ENCODE data around the gene ADARB2. TPM values are rescaled to one million over a fixed set of nuclear protein-coding genes. Genes with fewer than 3 reads are reported as not detected.

Gene ADARB2
- total and polyA plus RNA-seq, 3 experiments from 2014 or later = not detected

GRCh38 chr10:1690086-1690485, 47.2 kb downstream of the ADARB2 start:
- no peaks in the 10 kb centered on the region for H3K36me3 Mint-ChIP-seq
- Histone ChIP-seq H3K36me3 (ENCODE audit: insufficient read depth, low read length) (no peaks in the 10 kb centered on the region), H3K9me3 (ENCODE audit: low read length) (no peaks in the 10 kb centered on the region), H3K4me3 (ENCODE audit: low read length) (no peak overlapping the region), H3K27me3 (ENCODE audit: insufficient read depth, low read length, poor library complexity, severe bottlenecking) (no peaks in the 10 kb centered on the region), H3K4me1 (ENCODE audit: insufficient read depth, low read length) (no peaks in the 10 kb centered on the region), H3K27ac (ENCODE audit: low read depth, low read length) (no peak overlapping the region)
- H3K27ac Mint-ChIP-seq = peak overlapping the region in 1 of 8 donors; percentile 74
- H3K4me3 Mint-ChIP-seq = no peak overlapping the region
- ChIA-PET CTCF (no interaction called here), POLR2A (no interaction called here)
- no peak for DNase-seq
- H3K27me3 Mint-ChIP-seq = peaks cover 6 to 18% of the 10 kb centered on the region in 2 donors
- no peaks in the 10 kb centered on the region for H3K9me3 Mint-ChIP-seq
- no peaks in the 10 kb centered on the region for H3K4me1 Mint-ChIP-seq

DNA sequence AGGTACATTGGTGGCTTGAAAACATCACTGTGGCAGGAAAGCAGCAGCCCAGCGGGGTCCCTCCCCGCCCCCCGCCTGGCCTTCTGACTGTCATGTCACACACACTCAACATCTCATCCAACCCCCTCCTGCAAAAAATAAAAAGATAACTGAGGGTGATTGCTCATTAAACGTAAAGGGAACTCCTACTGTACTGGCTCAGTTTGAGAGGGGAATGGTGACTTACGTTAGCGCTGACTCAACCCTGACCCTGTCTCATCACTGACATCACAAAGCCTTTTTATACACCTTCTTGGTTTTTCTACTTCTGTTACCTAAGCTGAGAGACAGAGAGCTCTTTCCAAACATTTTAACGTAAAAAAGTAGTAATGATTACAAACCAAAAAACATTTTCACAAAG, 48.8 kb downstream of the ADARB2 start:
- DNase-seq = no peak
- H3K27ac Mint-ChIP-seq = no peak overlapping the region
- Histone ChIP-seq H3K4me1 (ENCODE audit: insufficient read depth, low read length) (no peaks in the 10 kb centered on the region), H3K4me3 (ENCODE audit: low read length) (no peak overlapping the region), H3K9me3 (ENCODE audit: low read length) (no peaks in the 10 kb centered on the region), H3K36me3 (ENCODE audit: insufficient read depth, low read length) (no peaks in the 10 kb centered on the region), H3K27me3 (ENCODE audit: insufficient read depth, low read length, poor library complexity, severe bottlenecking) (no peaks in the 10 kb centered on the region), H3K27ac (ENCODE audit: low read depth, low read length) (no peak overlapping the region)
- H3K9me3 Mint-ChIP-seq = peaks cover 0 to 2% (median 0%) of the 10 kb centered on the region in 5 donors
- no peaks in the 10 kb centered on the region for H3K36me3 Mint-ChIP-seq
- CTCF ChIA-PET = no interaction called here
- no peaks in the 10 kb centered on the region for H3K4me1 Mint-ChIP-seq
- no peak overlapping the region for H3K4me3 Mint-ChIP-seq
- POLR2A ChIA-PET = no interaction called here
- peaks cover 6 to 18% of the 10 kb centered on the region in 2 donors for H3K27me3 Mint-ChIP-seq

DNA sequence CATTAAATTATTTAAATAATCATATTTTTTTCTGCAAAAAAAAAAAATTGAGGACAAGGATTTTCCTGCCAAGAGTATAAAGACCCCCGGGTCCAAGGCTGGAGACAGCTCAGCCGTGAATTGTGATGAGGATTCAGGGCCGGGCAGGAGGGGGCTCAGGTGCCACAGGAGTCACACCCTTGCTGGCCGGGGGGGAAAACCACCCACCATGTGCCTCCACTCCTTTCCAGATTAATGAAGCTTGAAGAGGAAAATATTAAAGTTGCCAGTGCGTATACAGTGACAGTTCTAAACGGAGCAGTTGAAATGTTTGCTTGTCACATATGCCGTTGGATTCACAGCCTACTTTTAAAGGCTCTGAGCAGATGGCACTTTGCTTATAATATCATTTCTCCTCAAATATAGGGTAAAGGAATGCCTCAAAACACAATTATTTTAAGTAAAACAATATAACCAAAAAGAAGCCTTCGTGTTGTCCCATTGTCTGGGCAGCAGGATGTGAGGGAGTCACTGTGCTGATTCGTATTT, 49.6 kb downstream of the ADARB2 start:
- CTCF ChIA-PET = no interaction called here

DNA sequence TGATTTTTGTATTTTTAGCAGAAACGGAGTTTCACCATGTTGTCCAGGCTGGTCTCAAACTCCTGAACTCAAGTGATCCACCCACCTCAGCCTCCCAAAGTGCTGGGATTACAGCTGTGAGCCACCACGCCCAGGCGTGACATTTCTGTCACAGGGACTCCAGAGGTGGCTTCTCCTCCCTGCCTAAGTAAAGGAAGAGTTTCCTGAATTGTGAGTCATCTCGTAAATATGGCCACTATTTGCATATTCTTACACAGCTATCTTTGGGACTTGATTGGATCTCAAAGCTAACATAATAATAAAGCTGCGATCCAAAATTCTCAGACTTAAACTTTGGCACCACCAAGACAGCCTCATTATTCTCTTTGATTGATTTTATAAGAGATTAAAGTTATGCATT, 50.1 kb downstream of the ADARB2 start:
- H3K36me3 Mint-ChIP-seq = no peaks in the 10 kb centered on the region
- ChIA-PET CTCF (no interaction called here), POLR2A (no interaction called here)
- Histone ChIP-seq H3K36me3 (ENCODE audit: insufficient read depth, low read length) (no peaks in the 10 kb centered on the region), H3K4me3 (ENCODE audit: low read length) (no peak overlapping the region), H3K4me1 (ENCODE audit: insufficient read depth, low read length) (no peaks in the 10 kb centered on the region), H3K9me3 (ENCODE audit: low read length) (no peaks in the 10 kb centered on the region), H3K27me3 (ENCODE audit: insufficient read depth, low read length, poor library complexity, severe bottlenecking) (no peaks in the 10 kb centered on the region), H3K27ac (ENCODE audit: low read depth, low read length) (no peak overlapping the region)
- no peak overlapping the region for H3K27ac Mint-ChIP-seq
- H3K27me3 Mint-ChIP-seq = peaks cover 6 to 18% of the 10 kb centered on the region in 2 donors
- H3K4me1 Mint-ChIP-seq = no peaks in the 10 kb centered on the region
- no peak overlapping the region for H3K4me3 Mint-ChIP-seq
- DNase-seq = no peak
- H3K9me3 Mint-ChIP-seq = peaks cover 0 to 2% (median 0%) of the 10 kb centered on the region in 5 donors

More for the DNA sequence above, 49.6 kb downstream of the ADARB2 start:
- Histone ChIP-seq H3K36me3 (ENCODE audit: insufficient read depth, low read length) (no peaks in the 10 kb centered on the region), H3K27ac (ENCODE audit: low read depth, low read length) (no peak overlapping the region), H3K4me3 (ENCODE audit: low read length) (no peak overlapping the region), H3K27me3 (ENCODE audit: insufficient read depth, low read length, poor library complexity, severe bottlenecking) (no peaks in the 10 kb centered on the region), H3K4me1 (ENCODE audit: insufficient read depth, low read length) (no peaks in the 10 kb centered on the region), H3K9me3 (ENCODE audit: low read length) (no peaks in the 10 kb centered on the region)
- no peak for DNase-seq
- peaks cover 6 to 18% of the 10 kb centered on the region in 2 donors for H3K27me3 Mint-ChIP-seq
- H3K9me3 Mint-ChIP-seq = peaks cover 0 to 2% (median 0%) of the 10 kb centered on the region in 5 donors
- H3K27ac Mint-ChIP-seq = no peak overlapping the region
- no peaks in the 10 kb centered on the region for H3K36me3 Mint-ChIP-seq
- no peaks in the 10 kb centered on the region for H3K4me1 Mint-ChIP-seq
- POLR2A ChIA-PET = no interaction called here
- no peak overlapping the region for H3K4me3 Mint-ChIP-seq

GRCh38 chr10:1686491-1686749, 50.9 kb downstream of the ADARB2 start:
- Histone ChIP-seq H3K4me1 (ENCODE audit: insufficient read depth, low read length) (no peaks in the 10 kb centered on the region), H3K9me3 (ENCODE audit: low read length) (no peaks in the 10 kb centered on the region), H3K4me3 (ENCODE audit: low read length) (no peak overlapping the region), H3K36me3 (ENCODE audit: insufficient read depth, low read length) (no peaks in the 10 kb centered on the region), H3K27ac (ENCODE audit: low read depth, low read length) (no peak overlapping the region), H3K27me3 (ENCODE audit: insufficient read depth, low read length, poor library complexity, severe bottlenecking) (no peaks in the 10 kb centered on the region)
- H3K4me1 Mint-ChIP-seq = peaks cover 0 to 4% (median 0%) of the 10 kb centered on the region in 3 donors
- ChIA-PET CTCF (no interaction called here), POLR2A (no interaction called here)
- peaks cover 0 to 2% (median 0%) of the 10 kb centered on the region in 5 donors for H3K9me3 Mint-ChIP-seq
- no peak for DNase-seq
- H3K27me3 Mint-ChIP-seq = peaks cover 6 to 18% of the 10 kb centered on the region in 2 donors
- no peaks in the 10 kb centered on the region for H3K36me3 Mint-ChIP-seq
- no peak overlapping the region for H3K27ac Mint-ChIP-seq
- no peak overlapping the region for H3K4me3 Mint-ChIP-seq

GRCh38 chr10:1685699-1686490, 51.4 kb downstream of the ADARB2 start:
- no peak for DNase-seq
- H3K36me3 Mint-ChIP-seq = no peaks in the 10 kb centered on the region
- peaks cover 6 to 18% of the 10 kb centered on the region in 2 donors for H3K27me3 Mint-ChIP-seq
- Histone ChIP-seq H3K9me3 (ENCODE audit: low read length) (no peaks in the 10 kb centered on the region), H3K36me3 (ENCODE audit: insufficient read depth, low read length) (no peaks in the 10 kb centered on the region), H3K4me1 (ENCODE audit: insufficient read depth, low read length) (no peaks in the 10 kb centered on the region), H3K4me3 (ENCODE audit: low read length) (no peak overlapping the region), H3K27me3 (ENCODE audit: insufficient read depth, low read length, poor library complexity, severe bottlenecking) (no peaks in the 10 kb centered on the region), H3K27ac (ENCODE audit: low read depth, low read length) (no peak overlapping the region)
- H3K9me3 Mint-ChIP-seq = peaks cover 0 to 2% (median 0%) of the 10 kb centered on the region in 5 donors
- H3K4me1 Mint-ChIP-seq = peaks cover 0 to 6% (median 0%) of the 10 kb centered on the region in 3 donors
- ChIA-PET POLR2A (no interaction called here), CTCF (no interaction called here)
- no peak overlapping the region for H3K27ac Mint-ChIP-seq
- no peak overlapping the region for H3K4me3 Mint-ChIP-seq

DNA sequence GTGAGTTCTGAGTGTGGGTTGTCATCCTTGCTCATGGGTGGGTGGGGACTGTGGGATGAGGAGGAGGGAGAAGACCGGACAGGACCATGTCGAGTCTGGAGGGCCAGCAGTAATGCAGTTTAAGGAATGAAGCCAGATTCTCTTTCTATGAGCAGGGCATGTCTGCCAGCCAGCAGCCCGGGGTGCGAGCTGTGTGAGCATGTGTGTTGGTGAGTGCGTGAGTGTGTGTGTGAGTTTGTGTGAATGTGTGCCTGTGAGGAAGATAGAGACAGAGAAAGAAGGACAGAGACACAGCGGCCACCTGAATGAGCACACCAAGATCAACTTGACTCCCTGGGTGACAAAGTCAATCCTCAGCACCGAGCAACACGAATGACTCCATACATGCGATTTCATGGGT, 52.3 kb downstream of the ADARB2 start:
- CTCF ChIA-PET = no interaction called here
- peaks cover 6 to 13% of the 10 kb centered on the region in 2 donors for H3K27me3 Mint-ChIP-seq
- no peaks in the 10 kb centered on the region for H3K9me3 ChIP-seq (ENCODE audit: low read length)

GRCh38 chr10:1683649-1684048, 53.7 kb downstream of the ADARB2 start:
- no peaks in the 10 kb centered on the region for H3K27me3 ChIP-seq (ENCODE audit: insufficient read depth, low read length, poor library complexity, severe bottlenecking)
- no peaks in the 10 kb centered on the region for H3K4me1 ChIP-seq (ENCODE audit: insufficient read depth, low read length)
- Mint-ChIP-seq H3K9me3 (peaks cover 0 to 2% (median 0%) of the 10 kb centered on the region in 5 donors), H3K27me3 (peaks cover 0 to 4% of the 10 kb centered on the region in 2 donors), H3K4me1 (peaks cover 0 to 15% (median 0%) of the 10 kb centered on the region in 3 donors), H3K4me3 (no peak overlapping the region), H3K36me3 (no peaks in the 10 kb centered on the region), H3K27ac (no peak overlapping the region)
- CTCF ChIA-PET = no interaction called here
- no peak for DNase-seq
- H3K9me3 ChIP-seq (ENCODE audit: low read length) = no peaks in the 10 kb centered on the region
- no peak overlapping the region for H3K27ac ChIP-seq (ENCODE audit: low read depth, low read length)
- H3K36me3 ChIP-seq (ENCODE audit: insufficient read depth, low read length) = no peaks in the 10 kb centered on the region
- POLR2A ChIA-PET = no interaction called here
- H3K4me3 ChIP-seq (ENCODE audit: low read length) = no peak overlapping the region

More for the DNA sequence above, 52.3 kb downstream of the ADARB2 start:
- Mint-ChIP-seq H3K27ac (no peak overlapping the region), H3K4me3 (no peak overlapping the region), H3K36me3 (no peaks in the 10 kb centered on the region), H3K4me1 (peaks cover 0 to 13% (median 0%) of the 10 kb centered on the region in 3 donors), H3K9me3 (peaks cover 0 to 2% (median 0%) of the 10 kb centered on the region in 5 donors)
- Histone ChIP-seq H3K36me3 (ENCODE audit: insufficient read depth, low read length) (no peaks in the 10 kb centered on the region), H3K27me3 (ENCODE audit: insufficient read depth, low read length, poor library complexity, severe bottlenecking) (no peaks in the 10 kb centered on the region), H3K27ac (ENCODE audit: low read depth, low read length) (no peak overlapping the region), H3K4me3 (ENCODE audit: low read length) (no peak overlapping the region), H3K4me1 (ENCODE audit: insufficient read depth, low read length) (no peaks in the 10 kb centered on the region)
- no peak for DNase-seq
- POLR2A ChIA-PET = no interaction called here
